Ascending aorta (tissue), 2 donors: Measurements from ENCODE around the gene TCF3. TPM values are rescaled to one million over a fixed set of nuclear protein-coding genes. Genes with fewer than 3 reads are reported as not detected.

Experiments used
- DNase-seq, 2 donors: peaks; one replicate each; pipeline ENCODE4 v3.0.0-alpha.2; 2019; ENCODE audit warnings: low spot score in 2 of 2
- H3K27ac ChIP-seq, 2 donors: fragments of 200-600 bp; sonication (generic); one replicate each; pipeline ENCODE4 v1.5.1; 2016 to 2017; ENCODE audit warnings: mild to moderate bottlenecking in 1 of 2
- H3K27me3 ChIP-seq: fragments of 200-600 bp; sonication (generic); one replicate; pipeline ENCODE4 v1.5.1; 2017
- H3K36me3 ChIP-seq, 2 donors: fragments of 200-600 bp; sonication (generic); one replicate each; pipeline ENCODE4 v1.5.1; 2016
- H3K4me1 ChIP-seq, 2 donors: fragments of 200-600 bp; sonication (generic); one replicate each; pipeline ENCODE4 v1.5.1; 2016 to 2017; ENCODE audit warnings: mild to moderate bottlenecking in 1 of 2
- H3K4me3 ChIP-seq, 2 donors: fragments of 200-600 bp; sonication (generic); one replicate each; pipeline ENCODE4 v1.5.1; 2016 to 2017; ENCODE audit warnings: mild to moderate bottlenecking in 1 of 2
- H3K9me3 ChIP-seq, 2 donors: fragments of 200-600 bp; sonication (generic); one replicate each; pipeline ENCODE4 v1.5.1; 2016
- CTCF ChIP-seq, 3 experiments: fragments of 200-600 bp in 2 of 3; fragments of 450-650 bp in 1 of 3; sonication (generic) in 2 of 3; IDR thresholded peaks; one replicate each; pipeline ENCODE4 v1.5.1; 2016 to 2019; ENCODE audit warnings: antibody characterized with exemption in 3 of 3, mild to moderate bottlenecking in 1 of 3, moderate library complexity in 1 of 3
- intact Hi-C: fragments of 100-400 bp; cut with DNase I; formaldehyde crosslinking; loops from one replicate; pipeline ENCODE4 v1.15.1; 2023
- total RNA-seq: library from RNA; depleted of rRNA; stranded (reverse); fragments of >200 nt; gene quantifications from one replicate; pipeline ENCODE4 v1.1.0, GENCODE V29; 2016

Gene TCF3
- total RNA-seq, 1 donor from 2014 or later = 209 TPM

- Histone ChIP-seq H3K9me3 (no peaks in the 10 kb centered on the region), H3K27me3 (no peaks in the 10 kb centered on the region), H3K4me3 (no peak overlapping the region), H3K27ac (no peak overlapping the region), H3K36me3 (no peaks in the 10 kb centered on the region), H3K4me1 (peaks cover 0 to 8% of the 10 kb centered on the region in 2 donors)
- no peak for TF ChIP-seq CTCF (IDR thresholded peaks at IDR 0.05)
- intact Hi-C loops = no loop called here
- DNase-seq = no peak
These were observed 2.9 kb upstream of the TCF3 start for GRCh38 chr19:1655131-1655981.

- H3K4me1 ChIP-seq = peaks cover 0 to 14% of the 10 kb centered on the region in 2 donors
- H3K27me3 ChIP-seq = no peaks in the 10 kb centered on the region
- no peaks in the 10 kb centered on the region for H3K9me3 ChIP-seq
- no peaks in the 10 kb centered on the region for H3K36me3 ChIP-seq
- intact Hi-C loops = no loop called here
- no peak for TF ChIP-seq CTCF (IDR thresholded peaks at IDR 0.05)
- H3K27ac ChIP-seq = no peak overlapping the region
- DNase-seq = no peak
- H3K4me3 ChIP-seq = no peak overlapping the region
These were observed 1.9 kb upstream of the TCF3 start for GRCh38 chr19:1654178-1654792.

- intact Hi-C loops = loop anchor here (1.0 kb wide), 2 partner anchors 48 to 85 kb away; partner anchors contain the start of genes MEX3D and UQCR11
- H3K9me3 ChIP-seq = no peaks in the 10 kb centered on the region
- H3K36me3 ChIP-seq = no peaks in the 10 kb centered on the region
- H3K27me3 ChIP-seq = no peaks in the 10 kb centered on the region
- no peak for DNase-seq
- no peak for TF ChIP-seq CTCF (IDR thresholded peaks at IDR 0.05)
- H3K27ac ChIP-seq = peak overlapping the region; percentile 69 to 100
- peak overlapping the region; percentile 42 to 73 for H3K4me3 ChIP-seq
- H3K4me1 ChIP-seq = peaks cover 0 to 14% of the 10 kb centered on the region in 2 donors
These were observed 849 bp upstream of the TCF3 start for GRCh38 chr19:1653300-1653628.

GRCh38 chr19:1651568-1652291, 685 bp downstream of the TCF3 start:
- Histone ChIP-seq H3K36me3 (no peaks in the 10 kb centered on the region), H3K4me1 (peaks cover 0 to 14% of the 10 kb centered on the region in 2 donors), H3K9me3 (no peaks in the 10 kb centered on the region), H3K27me3 (no peaks in the 10 kb centered on the region), H3K27ac (peak overlapping the region in 1 of 2 donors; percentile 54), H3K4me3 (peak overlapping the region; percentile 87 to 98)
- intact Hi-C loops = loop anchor here (1.0 kb wide), 2 partner anchors 59 to 161 kb away; partner anchors contain the start of genes ATP8B3 and MBD3
- DNase-seq = no peak
- no peak for TF ChIP-seq CTCF (IDR thresholded peaks at IDR 0.05)

- H3K27me3 ChIP-seq = no peaks in the 10 kb centered on the region
- H3K27ac ChIP-seq = peak overlapping the region; percentile 16 to 40
- H3K4me3 ChIP-seq = peak overlapping the region; percentile 87 to 98
- H3K9me3 ChIP-seq = no peaks in the 10 kb centered on the region
- no peak for TF ChIP-seq CTCF (IDR thresholded peaks at IDR 0.05)
- intact Hi-C loops = no loop called here
- peaks cover 0 to 14% of the 10 kb centered on the region in 2 donors for H3K4me1 ChIP-seq
- H3K36me3 ChIP-seq = peaks cover 0 to 5% of the 10 kb centered on the region in 2 donors
- no peak for DNase-seq
These were observed 1.5 kb downstream of the TCF3 start for GRCh38 chr19:1650650-1651567.
